Lower leg skin (tissue), 4 donors: ENCODE measurements around the gene NPEPPS. TPM values are rescaled to one million over a fixed set of nuclear protein-coding genes. Genes with fewer than 3 reads are reported as not detected.
A peak's percentile ranks its signal among the peaks of the same experiment; 100 is the strongest.
"Not testable (repeated sequence)": the region's sequence is repeated elsewhere in the genome, so short reads cannot be mapped to it uniquely, and the experiment has no call there.

Experiments used
- DNase-seq, 2 donors: peaks; one replicate each; pipeline ENCODE4 v3.0.0-alpha.2; 2019; ENCODE audit warnings: low spot score in 2 of 2
- H3K4me3 ChIP-seq: fragments of 200-600 bp; sonication (generic); 2 replicates; pipeline ENCODE4 v1.5.1; 2017; ENCODE audit warnings: mild to moderate bottlenecking, low read depth; ENCODE audit not compliant: poor library complexity, severe bottlenecking
- WGBS, 2 donors: methylation state at CpG; one replicate each; pipeline ENCODE4 v1.1.5; 2018; 5-methylcytosine and 5-hydroxymethylcytosine counted together
- intact Hi-C: fragments of 100-400 bp; cut with DNase I; formaldehyde crosslinking; loops from one replicate; pipeline ENCODE4 v1.15.0; 2023; ENCODE audit warnings: low total_unique reads
- total RNA-seq, 4 donors: library from RNA; depleted of rRNA; stranded (reverse); fragments of >200 nt; gene quantifications; one replicate each; pipeline ENCODE4 v1.1.0, GENCODE V29; 2016

The NPEPPS gene
- total RNA-seq: 100 to 1,000 TPM in 2 of 4 donors, 10 to 100 TPM in 2; 79.3 to 127 (median 96.9) TPM

- peak within 1 kb of the TSS; percentile 43 for H3K4me3 ChIP-seq
- intact Hi-C loops: not testable (repeated sequence)
- 14 to 23% methylated on average over 32 to 42 of the region's 60 CpGs for WGBS, 2 donors
- DNase-seq: peak; percentile 84 to 98
Measured at GRCh38 chr17:47530557-47531232, at the start of gene NPEPPS. Gene NPEPPS, plus strand, starts transcription at chr17:47531108. Its CDS starts 193 bp downstream, at chr17:47531301.

GRCh38 chr17:47491841-47492212 lies 39.1 kb upstream of the NPEPPS start:
- peak overlapping the region; percentile 34 for H3K4me3 ChIP-seq
- 7 to 9% methylated on average over 15 of the region's 15 CpGs for WGBS, 2 donors
- intact Hi-C loops, DNase-seq: not testable (repeated sequence)

- H3K4me3 ChIP-seq, intact Hi-C loops, DNase-seq: not testable (repeated sequence)
- 20 to 43% methylated on average over 1 of the region's 1 CpG for WGBS, 2 donors
Measured at GRCh38 chr17:47499074-47499473, 31.8 kb upstream of the NPEPPS start.

GRCh38 chr17:47499494-47499893 lies 31.4 kb upstream of the NPEPPS start:
- DNase-seq, intact Hi-C loops, H3K4me3 ChIP-seq: not testable (repeated sequence)
- WGBS, 2 donors: 89 to 95% methylated on average over 4 of the region's 4 CpGs

GRCh38 chr17:47500620-47501019 lies 30.3 kb upstream of the NPEPPS start:
- DNase-seq: not testable (repeated sequence)
- 53 to 56% methylated on average over 4 of the region's 4 CpGs for WGBS, 2 donors

GRCh38 chr17:47502122-47502731 lies 28.7 kb upstream of the NPEPPS start:
- H3K4me3 ChIP-seq, intact Hi-C loops, DNase-seq: not testable (repeated sequence)
- WGBS, 2 donors: 14 to 18% methylated on average over 3 of the region's 8 CpGs

More at GRCh38 chr17:47500620-47501019, 30.3 kb upstream of the NPEPPS start:
- H3K4me3 ChIP-seq, intact Hi-C loops: not testable (repeated sequence)

- intact Hi-C loops, DNase-seq, H3K4me3 ChIP-seq: not testable (repeated sequence)
- 19 to 31% methylated on average over 2 of the region's 2 CpGs for WGBS, 2 donors
Measured at GRCh38 chr17:47502776-47503455, 28.0 kb upstream of the NPEPPS start.

- H3K4me3 ChIP-seq, intact Hi-C loops, DNase-seq: not testable (repeated sequence)
- WGBS, 2 donors: 21 to 25% methylated on average over 3 of the region's 3 CpGs
Measured at GRCh38 chr17:47511701-47512146, 19.2 kb upstream of the NPEPPS start.

- 91 to 94% methylated on average over 6 of the region's 6 CpGs for WGBS, 2 donors
- intact Hi-C loops, H3K4me3 ChIP-seq, DNase-seq: not testable (repeated sequence)
Measured at GRCh38 chr17:47513301-47513700, 17.6 kb upstream of the NPEPPS start.

GRCh38 chr17:47518880-47519279 lies 12.0 kb upstream of the NPEPPS start:
- H3K4me3 ChIP-seq, DNase-seq, intact Hi-C loops: not testable (repeated sequence)

- DNase-seq, intact Hi-C loops: not testable (repeated sequence)
Measured at GRCh38 chr17:47519365-47519764, 11.5 kb upstream of the NPEPPS start.

GRCh38 chr17:47520279-47520678 lies 10.6 kb upstream of the NPEPPS start:
- DNase-seq, intact Hi-C loops, H3K4me3 ChIP-seq: not testable (repeated sequence)
- 71 to 76% methylated on average over 4 of the region's 4 CpGs for whole genome bisulfite sequencing, 2 donors

More at GRCh38 chr17:47519365-47519764, 11.5 kb upstream of the NPEPPS start:
- not testable (repeated sequence) for H3K4me3 ChIP-seq

GRCh38 chr17:47521434-47521833 lies 9.5 kb upstream of the NPEPPS start:
- not testable (repeated sequence) for DNase-seq

GRCh38 chr17:47522341-47522740 lies 8.6 kb upstream of the NPEPPS start:
- H3K4me3 ChIP-seq, intact Hi-C loops, DNase-seq: not testable (repeated sequence)

More at GRCh38 chr17:47521434-47521833, 9.5 kb upstream of the NPEPPS start:
- H3K4me3 ChIP-seq, intact Hi-C loops: not testable (repeated sequence)
- WGBS, 2 donors: 63 to 73% methylated on average over 1 of the region's 1 CpG

GRCh38 chr17:47531233-47531820 lies 419 bp downstream of the NPEPPS start:
- DNase-seq: not testable (repeated sequence)
- WGBS, 2 donors: 0% methylated on average over 3 of the region's 61 CpGs; no CpG with 5 or more reads in 1 of the 2 donors

More at GRCh38 chr17:47531233-47531820, 419 bp downstream of the NPEPPS start:
- peak overlapping the region; percentile 43 for H3K4me3 ChIP-seq
- intact Hi-C loops: not testable (repeated sequence)
